Measurements from ENCODE around the gene CALHM3. TPM values are rescaled to one million over a fixed set of nuclear protein-coding genes. Genes with fewer than 3 reads are reported as not detected.
"Not testable (repeated sequence)": the region's sequence is repeated elsewhere in the genome, so short reads cannot be mapped to it uniquely, and the experiment has no call there.

Gene CALHM3
- total and polyA plus RNA-seq, 4 donors, result 0.02 to 0.15 TPM; not detected in 2

- 90 to 91% methylated on average over 2 of the region's 2 CpGs for WGBS, 2 donors
- no peaks in the 10 kb centered on the region for H3K36me3 ChIP-seq (ENCODE audit: control insufficient read depth in 4 of 4, insufficient read depth in 4 of 4, low read length in 4 of 4)
- H3K27me3 ChIP-seq (ENCODE audit: control insufficient read depth in 3 of 3, insufficient read depth in 3 of 3, low read length in 2 of 3), result no peaks in the 10 kb centered on the region
- DNase-seq (no peak), ATAC-seq (ENCODE audit: insufficient read depth, low FRiP score) (no peak)
- no peak for TF ChIP-seq CTCF (IDR thresholded peaks at IDR 0.05; ENCODE audit: control extremely low read depth, extremely low read depth)
- no peak overlapping the region for H3K9ac ChIP-seq (ENCODE audit: insufficient read depth in 1 of 2, low read length in 2 of 2)
- no peaks in the 10 kb centered on the region for H3K9me3 ChIP-seq (ENCODE audit: control insufficient read depth in 4 of 4, insufficient read depth in 3 of 4, low read length in 3 of 4)
- no peak overlapping the region for H3K4me3 ChIP-seq
- no peak overlapping the region for H3K27ac ChIP-seq (ENCODE audit: low read depth in 1 of 2, low read length in 1 of 2)
- H3K4me1 ChIP-seq (ENCODE audit: control insufficient read depth in 5 of 5, insufficient read depth in 5 of 5, low read length in 5 of 5), result peaks cover 0 to 4% (median 0%) of the 10 kb centered on the region in 5 donors
These were observed 8.3 kb upstream of the CALHM3 start for GRCh38 chr10:103487410-103487708.

- not testable (repeated sequence) for H3K9me3 ChIP-seq (ENCODE audit: control insufficient read depth in 4 of 4, insufficient read depth in 3 of 4, low read length in 3 of 4); H3K27me3 ChIP-seq (ENCODE audit: control insufficient read depth in 3 of 3, insufficient read depth in 3 of 3, low read length in 2 of 3); H3K4me1 ChIP-seq (ENCODE audit: control insufficient read depth in 5 of 5, insufficient read depth in 5 of 5, low read length in 5 of 5); H3K4me3 ChIP-seq; H3K36me3 ChIP-seq (ENCODE audit: control insufficient read depth in 4 of 4, insufficient read depth in 4 of 4, low read length in 4 of 4); H3K27ac ChIP-seq (ENCODE audit: low read depth in 1 of 2, low read length in 1 of 2); ATAC-seq (ENCODE audit: insufficient read depth, low FRiP score); DNase-seq; H3K9ac ChIP-seq (ENCODE audit: insufficient read depth in 1 of 2, low read length in 2 of 2)
- WGBS, 2 donors, result 89 to 90% methylated on average over 8 of the region's 8 CpGs
These were observed 7.8 kb upstream of the CALHM3 start for GRCh38 chr10:103486635-103487409.

- peak; percentile 51 for TF ChIP-seq CTCF (IDR thresholded peaks at IDR 0.05; ENCODE audit: control extremely low read depth, extremely low read depth)
- Histone ChIP-seq H3K9ac (ENCODE audit: insufficient read depth in 1 of 2, low read length in 2 of 2) (no peak overlapping the region), H3K4me3 (no peak overlapping the region), H3K27ac (ENCODE audit: low read depth in 1 of 2, low read length in 1 of 2) (no peak overlapping the region), H3K36me3 (ENCODE audit: control insufficient read depth in 4 of 4, insufficient read depth in 4 of 4, low read length in 4 of 4) (no peaks in the 10 kb centered on the region), H3K4me1 (ENCODE audit: control insufficient read depth in 5 of 5, insufficient read depth in 5 of 5, low read length in 5 of 5) (no peaks in the 10 kb centered on the region), H3K9me3 (ENCODE audit: control insufficient read depth in 4 of 4, insufficient read depth in 3 of 4, low read length in 3 of 4) (no peaks in the 10 kb centered on the region), H3K27me3 (ENCODE audit: control insufficient read depth in 3 of 3, insufficient read depth in 3 of 3, low read length in 2 of 3) (no peaks in the 10 kb centered on the region)
- WGBS, 2 donors, result 61 to 64% methylated on average over 12 of the region's 12 CpGs
- ATAC-seq (ENCODE audit: insufficient read depth, low FRiP score) (no peak), DNase-seq (peak in 2 of 3 donors; percentile 54 to 59)
These were observed 3.0 kb upstream of the CALHM3 start for GRCh38 chr10:103481974-103482531.

- H3K27ac ChIP-seq (ENCODE audit: low read depth in 1 of 2, low read length in 1 of 2), result no peak overlapping the region
- no peak for TF ChIP-seq CTCF (IDR thresholded peaks at IDR 0.05; ENCODE audit: control extremely low read depth, extremely low read depth)
- H3K9ac ChIP-seq (ENCODE audit: insufficient read depth in 1 of 2, low read length in 2 of 2), result no peak overlapping the region
- H3K27me3 ChIP-seq (ENCODE audit: control insufficient read depth in 3 of 3, insufficient read depth in 3 of 3, low read length in 2 of 3), result no peaks in the 10 kb centered on the region
- WGBS, 2 donors, result 76 to 84% methylated on average over 5 of the region's 5 CpGs
- H3K4me1 ChIP-seq (ENCODE audit: control insufficient read depth in 5 of 5, insufficient read depth in 5 of 5, low read length in 5 of 5), result no peaks in the 10 kb centered on the region
- no peak overlapping the region for H3K4me3 ChIP-seq
- ATAC-seq (ENCODE audit: insufficient read depth, low FRiP score) (no peak), DNase-seq (no peak)
- no peaks in the 10 kb centered on the region for H3K9me3 ChIP-seq (ENCODE audit: control insufficient read depth in 4 of 4, insufficient read depth in 3 of 4, low read length in 3 of 4)
- no peaks in the 10 kb centered on the region for H3K36me3 ChIP-seq (ENCODE audit: control insufficient read depth in 4 of 4, insufficient read depth in 4 of 4, low read length in 4 of 4)
These were observed 1.5 kb upstream of the CALHM3 start for GRCh38 chr10:103480521-103480920.
